PFSK-1 (cell line): ENCODE measurements around the gene HIP1R.

ENCODE experiments used
- POLR2AphosphoS5 ChIP-seq: IDR thresholded peaks from 2 replicates; pipeline ENCODE4 v1.6.1; 2012; ENCODE audit warnings: low read depth, mild to moderate bottlenecking, control low read depth, low read length, moderate library complexity
- TAF1 ChIP-seq: IDR thresholded peaks from 2 replicates; pipeline ENCODE4 v1.6.1; 2012; ENCODE audit warnings: low read length, control low read depth, borderline replicate concordance; ENCODE audit not compliant: insufficient read depth

DNA sequence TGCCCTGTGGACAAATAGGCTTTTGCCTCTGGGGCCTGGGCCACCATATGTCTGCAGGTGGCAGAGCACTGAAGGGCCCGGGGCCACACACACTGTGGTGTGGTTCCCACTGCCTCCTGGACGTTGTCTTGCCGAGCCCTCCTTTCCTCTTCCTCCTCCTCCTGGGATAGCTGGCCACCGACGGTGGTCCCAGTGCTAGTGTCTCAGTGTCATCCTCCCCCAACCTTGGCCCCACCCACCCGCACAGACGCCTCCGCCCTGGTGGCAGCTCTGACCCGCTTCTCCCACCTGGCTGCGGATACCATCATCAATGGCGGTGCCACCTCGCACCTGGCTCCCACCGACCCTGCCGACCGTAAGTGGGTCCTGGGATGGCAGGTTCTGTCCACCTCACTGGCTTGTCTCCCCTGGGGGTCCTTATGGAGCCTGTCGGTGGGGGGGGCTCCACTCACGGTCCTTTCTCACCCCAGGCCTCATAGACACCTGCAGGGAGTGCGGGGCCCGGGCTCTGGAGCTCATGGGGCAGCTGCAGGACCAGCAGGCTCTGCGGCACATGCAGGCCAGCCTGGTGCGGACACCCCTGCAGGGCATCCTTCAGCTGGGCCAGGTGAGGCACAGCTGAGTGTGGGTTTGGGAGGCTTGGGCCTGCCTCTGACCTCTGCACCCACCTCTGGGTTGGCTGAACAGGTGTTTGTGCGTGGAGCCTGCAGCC, 23.5 kb downstream of the HIP1R start:
- TF ChIP-seq TAF1 (no peak), POLR2AphosphoS5 (no peak)
